C4-2B (cell line): ENCODE data around the gene CHN2.

Experiments used
- ZFX ChIP-seq: fragments of 450-650 bp; IDR thresholded peaks from 2 replicates; pipeline ENCODE4 v1.6.1; 2017
- TF ChIP-seq, protein P1 (sequence below): fragments of 450-650 bp; conservative IDR thresholded peaks from 2 replicates; pipeline ENCODE4 v1.5.1; 2017; ENCODE audit warnings: mild to moderate bottlenecking

- TF ChIP-seq, protein P1, sequence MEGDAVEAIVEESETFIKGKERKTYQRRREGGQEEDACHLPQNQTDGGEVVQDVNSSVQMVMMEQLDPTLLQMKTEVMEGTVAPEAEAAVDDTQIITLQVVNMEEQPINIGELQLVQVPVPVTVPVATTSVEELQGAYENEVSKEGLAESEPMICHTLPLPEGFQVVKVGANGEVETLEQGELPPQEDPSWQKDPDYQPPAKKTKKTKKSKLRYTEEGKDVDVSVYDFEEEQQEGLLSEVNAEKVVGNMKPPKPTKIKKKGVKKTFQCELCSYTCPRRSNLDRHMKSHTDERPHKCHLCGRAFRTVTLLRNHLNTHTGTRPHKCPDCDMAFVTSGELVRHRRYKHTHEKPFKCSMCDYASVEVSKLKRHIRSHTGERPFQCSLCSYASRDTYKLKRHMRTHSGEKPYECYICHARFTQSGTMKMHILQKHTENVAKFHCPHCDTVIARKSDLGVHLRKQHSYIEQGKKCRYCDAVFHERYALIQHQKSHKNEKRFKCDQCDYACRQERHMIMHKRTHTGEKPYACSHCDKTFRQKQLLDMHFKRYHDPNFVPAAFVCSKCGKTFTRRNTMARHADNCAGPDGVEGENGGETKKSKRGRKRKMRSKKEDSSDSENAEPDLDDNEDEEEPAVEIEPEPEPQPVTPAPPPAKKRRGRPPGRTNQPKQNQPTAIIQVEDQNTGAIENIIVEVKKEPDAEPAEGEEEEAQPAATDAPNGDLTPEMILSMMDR: no peak
- TF ChIP-seq ZFX: no peak
These were observed 46.8 kb upstream of the CHN2 start for GRCh38 chr7:29147821-29148220.
